Esophagus (tissue), 2 donors: Measurements from ENCODE around the gene ACACB. TPM values are rescaled to one million over a fixed set of nuclear protein-coding genes. Genes with fewer than 3 reads are reported as not detected.

Experiments used
- H3K27ac ChIP-seq, 2 donors: one replicate each; pipeline ENCODE4 v1.5.1; 2013; ENCODE audit warnings: low read depth in 2 of 2, mild to moderate bottlenecking in 2 of 2, inconsistent platforms in 1 of 2, low read length in 1 of 2, moderate library complexity in 1 of 2
- H3K27me3 ChIP-seq, 2 donors: one replicate each; pipeline ENCODE4 v1.6.1; 2013; ENCODE audit warnings: low read length in 2 of 2, control low read depth in 1 of 2, mild to moderate bottlenecking in 1 of 2; ENCODE audit not compliant: insufficient read depth in 2 of 2, control insufficient read depth in 1 of 2
- H3K36me3 ChIP-seq, 2 donors: one replicate each; pipeline ENCODE4 v1.6.1; 2013; ENCODE audit warnings: low read length in 1 of 2; ENCODE audit not compliant: control insufficient read depth in 2 of 2, insufficient read depth in 2 of 2
- H3K4me1 ChIP-seq, 2 donors: one replicate each; pipeline ENCODE4 v1.6.1; 2013; ENCODE audit warnings: low read length in 1 of 2; ENCODE audit not compliant: control insufficient read depth in 2 of 2, insufficient read depth in 2 of 2
- H3K4me3 ChIP-seq, 2 donors: one replicate each; pipeline ENCODE4 v1.5.1; 2013; ENCODE audit warnings: low read length in 2 of 2, mild to moderate bottlenecking in 2 of 2, low read depth in 1 of 2, moderate library complexity in 1 of 2
- H3K9me3 ChIP-seq, 2 donors: one replicate each; pipeline ENCODE4 v1.6.1; 2013; ENCODE audit warnings: mild to moderate bottlenecking in 2 of 2, low read depth in 1 of 2, low read length in 1 of 2, moderate library complexity in 1 of 2; ENCODE audit not compliant: control insufficient read depth in 2 of 2, insufficient read depth in 1 of 2
- WGBS, 2 donors: extraction: QIAGEN DNeasy Blood & Tissue Kit; methylation state at CpG; one replicate each; pipeline ENCODE4 v1.1.7; 2013; 5-methylcytosine and 5-hydroxymethylcytosine counted together
- polyA plus RNA-seq, 2 donors: library from polyadenylated mRNA; stranded (reverse); fragments of 200-250 nt; gene quantifications; one replicate each; pipeline ENCODE4 v1.2.3, GENCODE V29; 2013
- donor health status: healthy with polysubstance abuse.
- donor health status: Bipolar disorder and iron deficiency.

The ACACB gene
- polyA plus RNA-seq, 2 donors: 8.6 to 18.2 TPM

DNA sequence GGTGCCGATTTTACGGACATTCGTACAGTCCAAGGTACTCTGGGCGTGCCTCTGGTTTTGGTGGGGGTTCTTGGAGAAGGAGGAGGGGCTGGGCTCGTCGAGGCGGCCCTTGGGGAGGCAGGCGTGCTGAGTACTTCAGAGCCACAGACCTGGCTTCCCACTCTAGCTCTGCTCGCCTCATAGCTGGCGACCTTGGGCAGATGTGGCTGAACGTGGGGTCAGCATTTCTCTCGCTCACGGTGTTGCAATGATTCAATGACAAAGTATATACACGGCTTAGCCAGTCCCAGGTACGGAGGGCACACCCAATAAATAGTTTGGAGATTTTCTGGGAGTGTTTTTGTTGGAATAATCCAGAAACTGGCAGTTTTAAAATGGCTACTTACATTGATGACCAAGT, 117.6 kb downstream of the ACACB start:
- H3K4me1 ChIP-seq: no peaks in the 10 kb centered on the region
- H3K27me3 ChIP-seq: no peaks in the 10 kb centered on the region
- no peaks in the 10 kb centered on the region for H3K9me3 ChIP-seq
- no peak overlapping the region for H3K27ac ChIP-seq
- WGBS, 2 donors: 85 to 86% methylated on average over 15 of the region's 15 CpGs
- no peak overlapping the region for H3K4me3 ChIP-seq
- H3K36me3 ChIP-seq: peaks cover 9 to 25% of the 10 kb centered on the region in 2 donors

GRCh38 chr12:109236257-109236656, 119.9 kb downstream of the ACACB start:
- H3K4me3 ChIP-seq: no peak overlapping the region
- no peaks in the 10 kb centered on the region for H3K9me3 ChIP-seq
- WGBS, 2 donors: 79 to 80% methylated on average over 6 of the region's 6 CpGs
- H3K4me1 ChIP-seq: no peaks in the 10 kb centered on the region
- no peak overlapping the region for H3K27ac ChIP-seq
- H3K36me3 ChIP-seq: peaks cover 8 to 36% of the 10 kb centered on the region in 2 donors
- no peaks in the 10 kb centered on the region for H3K27me3 ChIP-seq

DNA sequence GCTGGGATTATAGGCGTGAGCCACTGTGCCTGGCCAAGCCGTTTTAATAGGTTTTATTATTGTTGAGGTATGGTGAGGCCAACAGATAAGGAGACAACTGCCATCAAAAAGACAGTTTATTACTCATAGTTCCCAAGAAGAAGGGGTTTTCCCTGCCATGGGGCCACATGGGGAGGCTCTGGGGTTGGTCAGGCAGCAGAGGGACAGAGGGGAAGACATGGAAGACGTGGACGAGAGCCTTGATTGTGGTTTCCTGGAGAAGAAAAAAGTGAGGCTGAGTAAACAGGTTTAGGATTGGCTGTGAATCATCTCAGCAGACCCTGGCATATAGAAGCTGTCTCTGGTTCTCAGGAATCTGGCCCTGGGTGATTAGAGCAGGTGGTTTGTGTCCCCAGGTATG, 122.8 kb downstream of the ACACB start:
- 88 to 93% methylated on average over 4 of the region's 4 CpGs for WGBS, 2 donors

DNA sequence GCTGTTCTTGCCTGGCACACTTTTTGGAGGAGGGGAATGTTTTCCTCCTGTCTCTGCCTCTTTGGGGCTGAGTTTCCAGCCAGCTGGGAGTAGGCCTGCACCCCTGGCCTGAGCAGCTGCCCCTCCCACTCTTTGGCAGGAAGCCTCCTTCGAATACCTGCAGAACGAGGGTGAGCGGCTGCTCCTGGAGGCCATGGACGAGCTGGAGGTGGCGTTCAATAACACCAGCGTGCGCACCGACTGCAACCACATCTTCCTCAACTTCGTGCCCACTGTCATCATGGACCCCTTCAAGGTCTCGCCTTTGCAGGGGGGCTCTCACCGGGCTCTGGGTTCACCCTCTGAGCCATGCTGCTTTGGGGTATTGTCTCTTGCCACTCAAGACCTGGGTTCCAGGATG, 123.3 kb downstream of the ACACB start:
- Histone ChIP-seq H3K9me3 (no peaks in the 10 kb centered on the region), H3K4me3 (no peak overlapping the region), H3K4me1 (no peaks in the 10 kb centered on the region), H3K27me3 (no peaks in the 10 kb centered on the region), H3K27ac (no peak overlapping the region), H3K36me3 (peaks cover 9 to 27% of the 10 kb centered on the region in 2 donors)
- WGBS, 2 donors: 81 to 85% methylated on average over 11 of the region's 11 CpGs

More for the DNA sequence above, 122.8 kb downstream of the ACACB start:
- H3K27ac ChIP-seq: no peak overlapping the region
- no peak overlapping the region for H3K4me3 ChIP-seq
- H3K36me3 ChIP-seq: peaks cover 9 to 27% of the 10 kb centered on the region in 2 donors
- no peaks in the 10 kb centered on the region for H3K9me3 ChIP-seq
- no peaks in the 10 kb centered on the region for H3K4me1 ChIP-seq
- H3K27me3 ChIP-seq: no peaks in the 10 kb centered on the region

DNA sequence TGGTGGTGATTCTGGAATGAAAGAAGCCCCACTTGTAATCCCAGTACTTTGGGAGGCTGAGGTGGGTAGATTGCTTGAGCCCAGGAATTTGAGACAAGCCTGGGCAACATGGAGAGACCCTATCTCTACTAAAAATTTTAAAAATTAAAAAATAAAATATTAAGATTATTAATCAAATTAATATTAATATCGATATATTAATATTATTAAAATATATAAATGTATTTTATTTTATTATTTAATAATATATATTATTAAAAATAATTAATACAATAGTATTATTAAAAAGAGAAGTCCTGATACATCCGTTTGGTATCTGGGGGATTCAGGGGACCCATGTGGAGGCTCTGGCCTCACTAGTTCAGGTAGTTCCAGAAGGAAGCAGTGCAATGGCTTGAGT, 124.0 kb downstream of the ACACB start:
- Histone ChIP-seq H3K4me1 (no peaks in the 10 kb centered on the region), H3K36me3 (peaks cover 9 to 27% of the 10 kb centered on the region in 2 donors), H3K4me3 (no peak overlapping the region), H3K9me3 (no peaks in the 10 kb centered on the region), H3K27ac (no peak overlapping the region), H3K27me3 (no peaks in the 10 kb centered on the region)
- WGBS, 2 donors: 95 to 98% methylated on average over 2 of the region's 2 CpGs

GRCh38 chr12:109241936-109242335, 125.5 kb downstream of the ACACB start:
- no peak overlapping the region for H3K4me3 ChIP-seq
- H3K36me3 ChIP-seq: peaks cover 9 to 28% of the 10 kb centered on the region in 2 donors
- no peaks in the 10 kb centered on the region for H3K4me1 ChIP-seq
- H3K27me3 ChIP-seq: no peaks in the 10 kb centered on the region
- no peaks in the 10 kb centered on the region for H3K9me3 ChIP-seq
- H3K27ac ChIP-seq: no peak overlapping the region
- 87 to 90% methylated on average over 5 of the region's 5 CpGs for WGBS, 2 donors

DNA sequence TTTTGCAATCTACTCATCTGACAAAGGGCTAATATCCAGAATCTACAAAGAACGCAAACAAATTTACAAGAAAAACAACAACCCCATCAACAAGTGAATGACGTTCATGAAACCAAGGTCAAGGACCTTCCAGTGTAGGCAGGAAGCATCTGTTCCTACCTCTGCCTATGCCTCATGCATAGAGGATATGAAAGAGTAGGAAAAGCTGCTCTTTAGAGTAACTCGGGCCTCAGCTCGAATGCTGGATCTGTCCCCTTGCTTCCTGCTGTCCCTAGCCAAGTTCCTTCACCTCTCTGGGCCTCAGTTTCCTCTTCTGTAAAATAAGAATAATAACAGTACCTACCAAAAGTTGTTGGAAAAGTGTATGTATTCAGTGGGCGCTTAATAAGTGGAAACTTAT, 127.7 kb downstream of the ACACB start:
- Histone ChIP-seq H3K36me3 (peaks cover 5 to 26% of the 10 kb centered on the region in 2 donors), H3K4me1 (no peaks in the 10 kb centered on the region), H3K9me3 (no peaks in the 10 kb centered on the region), H3K27ac (no peak overlapping the region), H3K4me3 (no peak overlapping the region), H3K27me3 (no peaks in the 10 kb centered on the region)
- 79 to 86% methylated on average over 5 of the region's 5 CpGs for WGBS, 2 donors

- 94% methylated on average over 15 of the region's 15 CpGs for WGBS, 2 donors
- H3K36me3 ChIP-seq: peaks cover 5 to 14% of the 10 kb centered on the region in 2 donors
- no peak overlapping the region for H3K4me3 ChIP-seq
- H3K9me3 ChIP-seq: no peaks in the 10 kb centered on the region
- H3K4me1 ChIP-seq: no peaks in the 10 kb centered on the region
- H3K27ac ChIP-seq: no peak overlapping the region
- no peaks in the 10 kb centered on the region for H3K27me3 ChIP-seq
Observed at GRCh38 chr12:109246221-109246620, 129.8 kb downstream of the ACACB start.

DNA sequence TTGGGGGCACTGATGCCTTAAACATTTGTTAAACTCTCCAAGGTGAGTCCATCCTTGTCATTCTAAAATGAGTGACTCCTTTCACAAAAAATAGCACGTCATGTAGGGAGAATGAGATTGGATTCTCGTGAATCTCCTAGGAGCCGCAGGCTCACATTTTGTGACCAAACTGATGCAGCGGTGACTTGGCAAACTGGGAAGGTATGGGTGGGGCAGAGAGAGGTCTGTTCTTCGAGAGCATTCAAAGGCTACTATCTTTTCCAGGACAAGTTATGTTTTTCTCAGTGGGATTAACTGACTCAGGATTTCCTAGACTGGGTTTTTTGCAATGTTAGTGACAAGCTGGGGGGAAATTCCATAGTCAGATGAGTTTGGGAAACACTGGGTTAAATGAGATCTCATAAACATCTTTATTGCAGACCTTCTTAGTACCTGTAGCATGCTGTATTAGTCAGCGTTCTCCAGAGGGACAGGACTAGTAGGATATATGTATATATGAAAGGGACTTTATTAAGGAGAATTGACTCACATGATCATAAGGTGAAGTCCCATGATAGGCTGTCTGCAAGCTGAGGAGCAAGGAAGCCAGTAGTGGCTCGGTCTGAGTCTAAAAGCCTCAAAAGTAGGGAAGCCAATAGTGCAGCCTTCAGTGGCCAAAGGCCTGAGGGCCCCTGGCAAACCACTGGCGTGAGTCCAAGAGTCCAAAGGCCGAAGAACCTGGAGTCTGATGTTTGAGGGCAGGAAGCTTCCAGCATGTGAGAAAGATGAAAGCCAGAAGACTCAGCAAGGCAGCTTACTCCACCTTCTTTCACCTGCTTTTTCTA, 131.7 kb downstream of the ACACB start:
- Histone ChIP-seq H3K27ac (no peak overlapping the region), H3K4me3 (no peak overlapping the region), H3K9me3 (no peaks in the 10 kb centered on the region), H3K4me1 (no peaks in the 10 kb centered on the region), H3K27me3 (no peaks in the 10 kb centered on the region), H3K36me3 (peaks cover 0 to 9% of the 10 kb centered on the region in 2 donors)
- 62 to 83% methylated on average over 9 of the region's 9 CpGs for WGBS, 2 donors

DNA sequence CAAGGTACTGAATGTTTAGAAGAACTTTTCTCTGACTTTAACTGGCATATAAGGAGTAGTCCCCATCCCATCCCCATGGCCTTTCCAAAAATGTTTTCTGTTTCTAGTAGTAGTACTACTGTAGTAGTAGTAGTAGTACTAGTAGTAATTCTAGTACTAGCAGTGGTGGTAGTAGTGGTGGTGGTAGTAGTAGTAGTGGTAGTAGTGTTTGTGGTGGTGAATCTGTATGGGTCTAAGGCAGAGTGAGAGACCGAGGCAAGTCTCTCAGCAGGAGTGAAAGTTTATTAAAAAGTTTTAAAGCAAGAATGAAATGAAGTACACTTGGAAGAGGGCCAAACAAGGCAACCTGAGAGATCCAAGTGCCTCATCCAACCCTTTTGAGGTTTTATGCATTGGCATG, 134.1 kb downstream of the ACACB start:
- peaks cover 0 to 11% of the 10 kb centered on the region in 2 donors for H3K36me3 ChIP-seq
- no peak overlapping the region for H3K4me3 ChIP-seq
- no peaks in the 10 kb centered on the region for H3K4me1 ChIP-seq
- H3K27ac ChIP-seq: no peak overlapping the region
- H3K27me3 ChIP-seq: no peaks in the 10 kb centered on the region
- 67 to 72% methylated on average over 1 of the region's 1 CpG for WGBS, 2 donors
- peaks cover 0 to 4% of the 10 kb centered on the region in 2 donors for H3K9me3 ChIP-seq
